Neural crest cell (in vitro differentiated cells): Measurements from ENCODE around the gene NFATC1. TPM values are rescaled to one million over a fixed set of nuclear protein-coding genes. Genes with fewer than 3 reads are reported as not detected.

Experiments used
- DNase-seq: peaks from one replicate; pipeline ENCODE4 v3.0.0; 2021; ENCODE audit warnings: low read depth, mixed read lengths, low spot score
- H3K27ac Mint-ChIP-seq: one replicate; pipeline ENCODE4 v1.8.0; 2021; ENCODE audit warnings: mild to moderate bottlenecking, mixed read lengths; ENCODE audit not compliant: unreplicated experiment
- H3K27me3 Mint-ChIP-seq: 2 replicates; pipeline ENCODE4 v1.8.0; 2021; ENCODE audit warnings: low read depth, mild to moderate bottlenecking, mixed read lengths
- H3K36me3 Mint-ChIP-seq: 2 replicates; pipeline ENCODE4 v1.8.0; 2021; ENCODE audit warnings: low read depth, mild to moderate bottlenecking, mixed read lengths
- H3K4me1 Mint-ChIP-seq: 2 replicates; pipeline ENCODE4 v1.8.0; 2021; ENCODE audit warnings: mixed read lengths
- H3K4me3 Mint-ChIP-seq: one replicate; pipeline ENCODE4 v1.8.0; 2021; ENCODE audit warnings: mild to moderate bottlenecking, mixed read lengths
- H3K9me3 Mint-ChIP-seq: 2 replicates; pipeline ENCODE4 v1.8.0; 2021; ENCODE audit warnings: mixed read lengths
- CTCF ChIP-seq: fragments of 200-600 bp; sonication (generic); conservative IDR thresholded peaks from 2 replicates; pipeline ENCODE4 v1.5.0; 2021; ENCODE audit warnings: antibody characterized with exemption, mild to moderate bottlenecking
- total RNA-seq: library from RNA; stranded (reverse); gene quantifications from 2 replicates; pipeline ENCODE4 v1.2.1, GENCODE V29; 2021

NFATC1 gene
- total RNA-seq, 1 donor from 2014 or later: 2.4 TPM

GRCh38 chr18:79469751-79470505 lies 74.2 kb downstream of the NFATC1 start:
- H3K27me3 Mint-ChIP-seq: no peaks in the 10 kb centered on the region
- no peak for DNase-seq
- no peak for TF ChIP-seq CTCF
- no peaks in the 10 kb centered on the region for H3K9me3 Mint-ChIP-seq
- H3K4me1 Mint-ChIP-seq: peaks cover 20% of the 10 kb centered on the region
- no peak overlapping the region for H3K27ac Mint-ChIP-seq
- no peaks in the 10 kb centered on the region for H3K36me3 Mint-ChIP-seq
- H3K4me3 Mint-ChIP-seq: no peak overlapping the region

GRCh38 chr18:79470547-79470946 lies 74.8 kb downstream of the NFATC1 start:
- Mint-ChIP-seq H3K36me3 (no peaks in the 10 kb centered on the region), H3K9me3 (no peaks in the 10 kb centered on the region), H3K4me1 (peaks cover 14% of the 10 kb centered on the region), H3K27ac (no peak overlapping the region), H3K27me3 (no peaks in the 10 kb centered on the region), H3K4me3 (no peak overlapping the region)
- no peak for TF ChIP-seq CTCF
- DNase-seq: no peak

GRCh38 chr18:79471046-79471445 lies 75.3 kb downstream of the NFATC1 start:
- no peaks in the 10 kb centered on the region for H3K36me3 Mint-ChIP-seq
- peaks cover 10% of the 10 kb centered on the region for H3K4me1 Mint-ChIP-seq
- no peaks in the 10 kb centered on the region for H3K27me3 Mint-ChIP-seq
- DNase-seq: no peak
- H3K27ac Mint-ChIP-seq: no peak overlapping the region
- no peak for TF ChIP-seq CTCF
- H3K9me3 Mint-ChIP-seq: no peaks in the 10 kb centered on the region
- H3K4me3 Mint-ChIP-seq: no peak overlapping the region

- Mint-ChIP-seq H3K27me3 (no peaks in the 10 kb centered on the region), H3K9me3 (no peaks in the 10 kb centered on the region), H3K27ac (no peak overlapping the region), H3K36me3 (no peaks in the 10 kb centered on the region), H3K4me3 (no peak overlapping the region), H3K4me1 (peaks cover 11% of the 10 kb centered on the region)
- TF ChIP-seq CTCF: no peak
- no peak for DNase-seq
Measured at GRCh38 chr18:79471597-79471996, 75.9 kb downstream of the NFATC1 start.

GRCh38 chr18:79472176-79472575 lies 76.4 kb downstream of the NFATC1 start:
- TF ChIP-seq CTCF: no peak
- Mint-ChIP-seq H3K36me3 (no peaks in the 10 kb centered on the region), H3K27me3 (no peaks in the 10 kb centered on the region), H3K4me3 (no peak overlapping the region), H3K9me3 (no peaks in the 10 kb centered on the region), H3K27ac (no peak overlapping the region), H3K4me1 (peaks cover 17% of the 10 kb centered on the region)
- no peak for DNase-seq
